ENCODE measurements around the gene RNGTT. TPM values are rescaled to one million over a fixed set of nuclear protein-coding genes. Genes with fewer than 3 reads are reported as not detected.
"Not testable (repeated sequence)": the region's sequence is repeated elsewhere in the genome, so short reads cannot be mapped to it uniquely, and the experiment has no call there.

Gene RNGTT
- total and polyA plus RNA-seq, 4 donors: 4.1 to 15.5 (median 9.9) TPM

- H3K27me3 ChIP-seq (ENCODE audit: control insufficient read depth in 1 of 2, insufficient read depth in 2 of 2, low read length in 1 of 2); intact Hi-C loops (cut with DNase I); H3K27ac ChIP-seq (ENCODE audit: low read depth in 1 of 2, low read length in 2 of 2); DNase-seq; H3K9me3 ChIP-seq (ENCODE audit: control insufficient read depth, low read length); H3K4me3 ChIP-seq (ENCODE audit: low read length in 2 of 2); ATAC-seq (ENCODE audit: low FRiP score); H3K36me3 ChIP-seq (ENCODE audit: control insufficient read depth in 1 of 2, insufficient read depth in 2 of 2, low read length in 1 of 2); H3K4me1 ChIP-seq (ENCODE audit: control insufficient read depth in 1 of 2, insufficient read depth in 2 of 2, low read length in 2 of 2): not testable (repeated sequence)
- WGBS, 2 donors: 51 to 60% methylated on average over 2 of the region's 2 CpGs
Observed at GRCh38 chr6:88907148-88907547, 56.3 kb downstream of the RNGTT start.

- no peak for ATAC-seq (ENCODE audit: low FRiP score)
- intact Hi-C loops (cut with DNase I): no loop called here
Observed at GRCh38 chr6:88899569-88900316, 63.7 kb downstream of the RNGTT start.

GRCh38 chr6:88895911-88896310 lies 67.5 kb downstream of the RNGTT start:
- Histone ChIP-seq H3K4me3 (ENCODE audit: low read length in 2 of 2) (no peak overlapping the region), H3K4me1 (ENCODE audit: control insufficient read depth in 1 of 2, insufficient read depth in 2 of 2, low read length in 2 of 2) (no peaks in the 10 kb centered on the region), H3K27me3 (ENCODE audit: control insufficient read depth in 1 of 2, insufficient read depth in 2 of 2, low read length in 1 of 2) (no peaks in the 10 kb centered on the region), H3K9me3 (ENCODE audit: control insufficient read depth, low read length) (no peaks in the 10 kb centered on the region), H3K27ac (ENCODE audit: low read depth in 1 of 2, low read length in 2 of 2) (no peak overlapping the region), H3K36me3 (ENCODE audit: control insufficient read depth in 1 of 2, insufficient read depth in 2 of 2, low read length in 1 of 2) (peaks cover 0 to 1% of the 10 kb centered on the region in 2 donors)
- DNase-seq (no peak), ATAC-seq (ENCODE audit: low FRiP score) (no peak)
- intact Hi-C loops (cut with DNase I): no loop called here
- WGBS, 2 donors: 95 to 98% methylated on average over 2 of the region's 2 CpGs

More at GRCh38 chr6:88899569-88900316, 63.7 kb downstream of the RNGTT start:
- no peaks in the 10 kb centered on the region for H3K9me3 ChIP-seq (ENCODE audit: control insufficient read depth, low read length)
- H3K27me3 ChIP-seq (ENCODE audit: control insufficient read depth in 1 of 2, insufficient read depth in 2 of 2, low read length in 1 of 2): no peaks in the 10 kb centered on the region
- DNase-seq: no peak
- H3K4me3 ChIP-seq (ENCODE audit: low read length in 2 of 2): no peak overlapping the region
- no peaks in the 10 kb centered on the region for H3K36me3 ChIP-seq (ENCODE audit: control insufficient read depth in 1 of 2, insufficient read depth in 2 of 2, low read length in 1 of 2)
- no peaks in the 10 kb centered on the region for H3K4me1 ChIP-seq (ENCODE audit: control insufficient read depth in 1 of 2, insufficient read depth in 2 of 2, low read length in 2 of 2)
- H3K27ac ChIP-seq (ENCODE audit: low read depth in 1 of 2, low read length in 2 of 2): no peak overlapping the region
- 99% methylated on average over 2 of the region's 2 CpGs for WGBS, 2 donors

- 51 to 56% methylated on average over 5 of the region's 5 CpGs for WGBS, 2 donors
- no peaks in the 10 kb centered on the region for H3K9me3 ChIP-seq (ENCODE audit: control insufficient read depth, low read length)
- no peak for DNase-seq
- ATAC-seq (ENCODE audit: low FRiP score): no peak
- H3K27me3 ChIP-seq (ENCODE audit: control insufficient read depth in 1 of 2, insufficient read depth in 2 of 2, low read length in 1 of 2): no peaks in the 10 kb centered on the region
- no peak overlapping the region for H3K4me3 ChIP-seq (ENCODE audit: low read length in 2 of 2)
- H3K36me3 ChIP-seq (ENCODE audit: control insufficient read depth in 1 of 2, insufficient read depth in 2 of 2, low read length in 1 of 2): peaks cover 0 to 1% of the 10 kb centered on the region in 2 donors
- H3K4me1 ChIP-seq (ENCODE audit: control insufficient read depth in 1 of 2, insufficient read depth in 2 of 2, low read length in 2 of 2): no peaks in the 10 kb centered on the region
- H3K27ac ChIP-seq (ENCODE audit: low read depth in 1 of 2, low read length in 2 of 2): no peak overlapping the region
- intact Hi-C loops (cut with DNase I): no loop called here
Observed at GRCh38 chr6:88890860-88891845, 72.3 kb downstream of the RNGTT start.

GRCh38 chr6:88890394-88890793 lies 73.0 kb downstream of the RNGTT start:
- DNase-seq (no peak), ATAC-seq (ENCODE audit: low FRiP score) (no peak)
- Histone ChIP-seq H3K36me3 (ENCODE audit: control insufficient read depth in 1 of 2, insufficient read depth in 2 of 2, low read length in 1 of 2) (peaks cover 0 to 1% of the 10 kb centered on the region in 2 donors), H3K4me1 (ENCODE audit: control insufficient read depth in 1 of 2, insufficient read depth in 2 of 2, low read length in 2 of 2) (no peaks in the 10 kb centered on the region), H3K27ac (ENCODE audit: low read depth in 1 of 2, low read length in 2 of 2) (no peak overlapping the region), H3K9me3 (ENCODE audit: control insufficient read depth, low read length) (no peaks in the 10 kb centered on the region), H3K27me3 (ENCODE audit: control insufficient read depth in 1 of 2, insufficient read depth in 2 of 2, low read length in 1 of 2) (no peaks in the 10 kb centered on the region), H3K4me3 (ENCODE audit: low read length in 2 of 2) (no peak overlapping the region)
- WGBS, 2 donors: 20 to 22% methylated on average over 3 of the region's 3 CpGs
- intact Hi-C loops (cut with DNase I): no loop called here

GRCh38 chr6:88884361-88884760 lies 79.1 kb downstream of the RNGTT start:
- Histone ChIP-seq H3K4me1 (ENCODE audit: control insufficient read depth in 1 of 2, insufficient read depth in 2 of 2, low read length in 2 of 2) (peaks cover 0 to 1% of the 10 kb centered on the region in 2 donors), H3K9me3 (ENCODE audit: control insufficient read depth, low read length) (no peaks in the 10 kb centered on the region), H3K36me3 (ENCODE audit: control insufficient read depth in 1 of 2, insufficient read depth in 2 of 2, low read length in 1 of 2) (no peaks in the 10 kb centered on the region), H3K27ac (ENCODE audit: low read depth in 1 of 2, low read length in 2 of 2) (no peak overlapping the region), H3K4me3 (ENCODE audit: low read length in 2 of 2) (no peak overlapping the region), H3K27me3 (ENCODE audit: control insufficient read depth in 1 of 2, insufficient read depth in 2 of 2, low read length in 1 of 2) (no peaks in the 10 kb centered on the region)
- DNase-seq: no peak
- no peak for ATAC-seq (ENCODE audit: low FRiP score)
- intact Hi-C loops (cut with DNase I): no loop called here

GRCh38 chr6:88882536-88882935 lies 80.9 kb downstream of the RNGTT start:
- Histone ChIP-seq H3K27me3 (ENCODE audit: control insufficient read depth in 1 of 2, insufficient read depth in 2 of 2, low read length in 1 of 2) (no peaks in the 10 kb centered on the region), H3K36me3 (ENCODE audit: control insufficient read depth in 1 of 2, insufficient read depth in 2 of 2, low read length in 1 of 2) (no peaks in the 10 kb centered on the region), H3K4me1 (ENCODE audit: control insufficient read depth in 1 of 2, insufficient read depth in 2 of 2, low read length in 2 of 2) (peaks cover 0 to 1% of the 10 kb centered on the region in 2 donors), H3K4me3 (ENCODE audit: low read length in 2 of 2) (no peak overlapping the region), H3K27ac (ENCODE audit: low read depth in 1 of 2, low read length in 2 of 2) (no peak overlapping the region), H3K9me3 (ENCODE audit: control insufficient read depth, low read length) (no peaks in the 10 kb centered on the region)
- intact Hi-C loops (cut with DNase I): no loop called here
- DNase-seq (no peak), ATAC-seq (ENCODE audit: low FRiP score) (no peak)
- WGBS, 2 donors: 94 to 99% methylated on average over 2 of the region's 2 CpGs

- Histone ChIP-seq H3K27me3 (ENCODE audit: control insufficient read depth in 1 of 2, insufficient read depth in 2 of 2, low read length in 1 of 2) (no peaks in the 10 kb centered on the region), H3K36me3 (ENCODE audit: control insufficient read depth in 1 of 2, insufficient read depth in 2 of 2, low read length in 1 of 2) (no peaks in the 10 kb centered on the region), H3K4me1 (ENCODE audit: control insufficient read depth in 1 of 2, insufficient read depth in 2 of 2, low read length in 2 of 2) (peaks cover 0 to 1% of the 10 kb centered on the region in 2 donors), H3K9me3 (ENCODE audit: control insufficient read depth, low read length) (no peaks in the 10 kb centered on the region), H3K27ac (ENCODE audit: low read depth in 1 of 2, low read length in 2 of 2) (no peak overlapping the region), H3K4me3 (ENCODE audit: low read length in 2 of 2) (no peak overlapping the region)
- DNase-seq (no peak), ATAC-seq (ENCODE audit: low FRiP score) (no peak)
- intact Hi-C loops (cut with DNase I): no loop called here
- WGBS, 2 donors: 0 to 9% methylated on average over 1 of the region's 1 CpG
Observed at GRCh38 chr6:88881451-88881850, 82.0 kb downstream of the RNGTT start.

Data from aorta (tissue), 5 donors.